K562 (cell line): Measurements from ENCODE around the gene GPER1. TPM values are rescaled to one million over a fixed set of nuclear protein-coding genes. Genes with fewer than 3 reads are reported as not detected.

Experiments used
- ATAC-seq: fragments of 200-7000 bp; cut with Tn5 transposase; 3 replicates; pipeline ENCODE4 v1.9.1; 2020; ENCODE audit warnings: moderate library complexity
- BruUV-seq: library from RNA; stranded (reverse); fragments of 400-500 nt; replicated peaks from 2 replicates; lab custom pipeline; 2021; lab: Mats Ljungman, UMichigan
- CTCF ChIA-PET: fragments of 300-600 bp; formaldehyde crosslinking; extraction: SDS; loops from one replicate; lab custom pipeline; 2021; ENCODE audit warnings: low intra/inter-chr PET ratio; lab: Yijun Ruan, JAX
- POLR2A ChIA-PET: fragments of 300-600, 350-650 bp; sonication (Branson Sonifier 250); formaldehyde crosslinking; extraction: SDS; loops from one replicate; lab custom pipeline; 2021; ENCODE audit warnings: antibody characterized with exemption, inconsistent platforms; lab: Yijun Ruan, JAX
- DNase-seq, 4 experiments: peaks; one replicate each; pipeline versions ENCODE4 v3.0.0 to v3.0.0-alpha.2; 2011 to 2018; ENCODE audit warnings: low spot score in 3 of 4, mixed read lengths in 3 of 4; ENCODE audit errors: extremely low read depth in 1 of 4
- FAIRE-seq: peaks from 2 replicates; lab custom pipeline; 2011; peaks lifted over from hg19 to GRCh38; lab: Jason Lieb, UNC
- H2AFZ ChIP-seq: 2 replicates; pipeline ENCODE4 v1.6.0; 2011; ENCODE audit warnings: low read depth, low read length, control low read depth, inconsistent platforms
- H3K27ac ChIP-seq: fragments of 200-600 bp; 3 replicates; pipeline ENCODE4 v1.8.0; 2011; ENCODE audit warnings: low read depth, mild to moderate bottlenecking, control low read depth, inconsistent platforms, low read length, moderate library complexity, mixed read lengths; ENCODE audit errors: extremely low read depth
- H3K27me3 ChIP-seq, 2 experiments: fragments of 300-600 bp in 1 of 2; 2 replicates in 1 of 2; 3 replicates in 1 of 2; pipeline versions ENCODE4 v1.6.0 to v1.8.0; 2011; ENCODE audit warnings: inconsistent platforms in 2 of 2, low read length in 2 of 2, mild to moderate bottlenecking in 1 of 2, mixed read lengths in 1 of 2, moderate library complexity in 1 of 2; ENCODE audit not compliant: control insufficient read depth in 2 of 2, insufficient read depth in 2 of 2
- H3K36me3 ChIP-seq: fragments of 300-600 bp; 3 replicates; pipeline ENCODE4 v1.8.0; 2011; ENCODE audit warnings: mild to moderate bottlenecking, low read length, inconsistent platforms; ENCODE audit not compliant: control insufficient read depth, insufficient read depth
- H3K4me1 ChIP-seq, 2 experiments: fragments of 200-600 bp in 1 of 2; replicated peaks in 1 of 2; 2 replicates in 1 of 2; 3 replicates in 1 of 2; pipeline versions ENCODE4 v1.5.1 to v1.8.0; 2011; ENCODE audit warnings: inconsistent platforms in 2 of 2, low read length in 2 of 2, mild to moderate bottlenecking in 1 of 2, mixed read lengths in 1 of 2, moderate library complexity in 1 of 2; ENCODE audit not compliant: control insufficient read depth in 2 of 2, insufficient read depth in 2 of 2
- H3K4me2 ChIP-seq: 2 replicates; pipeline ENCODE4 v1.6.1; 2011; ENCODE audit warnings: low read length, control low read depth, inconsistent platforms, mixed read lengths; ENCODE audit not compliant: insufficient read depth
- H3K4me3 ChIP-seq: fragments of 200-600 bp; sonication (generic), shearing (Covaris generic); 2 replicates; pipeline ENCODE4 v1.5.1; 2016; ENCODE audit warnings: control low read depth, inconsistent platforms
- H3K79me2 ChIP-seq: fragments of 200-600 bp; 3 replicates; pipeline ENCODE4 v1.8.0; 2011; ENCODE audit warnings: low read length, inconsistent platforms; ENCODE audit not compliant: control insufficient read depth, insufficient read depth
- H3K9ac ChIP-seq, 2 experiments: 2 replicates each; pipeline versions ENCODE4 v1.6.0 to v1.6.1; 2011; ENCODE audit warnings: low read depth in 2 of 2, low read length in 2 of 2, control low read depth in 1 of 2, inconsistent platforms in 1 of 2, mild to moderate bottlenecking in 1 of 2, mixed read lengths in 1 of 2; ENCODE audit not compliant: insufficient read depth in 1 of 2
- H3K9me1 ChIP-seq: one replicate; pipeline ENCODE4 v1.6.0; 2011; ENCODE audit warnings: inconsistent platforms, mild to moderate bottlenecking, low read length, moderate library complexity; ENCODE audit not compliant: control insufficient read depth, insufficient read depth
- H3K9me3 ChIP-seq: replicated peaks from 2 replicates; pipeline ENCODE4 v1.5.1; 2011; ENCODE audit warnings: low read depth, low read length, inconsistent platforms; ENCODE audit not compliant: control insufficient read depth, insufficient read depth
- H4K20me1 ChIP-seq: replicated peaks from 2 replicates; pipeline ENCODE4 v1.6.1; 2011; ENCODE audit warnings: low read length, inconsistent platforms, mixed read lengths; ENCODE audit not compliant: control insufficient read depth, insufficient read depth
- ARID4B ChIP-seq: sonication (generic); formaldehyde crosslinking; IDR thresholded peaks from 2 replicates; pipeline ENCODE4 v1.8.0; 2022; ENCODE audit warnings: mild to moderate bottlenecking, missing genetic modification reagents
- EGR1 ChIP-seq: fragments of 450-650 bp; conservative IDR thresholded peaks from 2 replicates; pipeline ENCODE4 v1.6.1; 2017; ENCODE audit warnings: mild to moderate bottlenecking
- GTF2F1 ChIP-seq: IDR thresholded peaks from 2 replicates; pipeline ENCODE4 v1.6.1; 2011; ENCODE audit warnings: low read depth, low read length, improper control_type of control experiment
- HSF4 ChIP-seq: fragments of 250-450 bp; sonication (Bioruptor Pico); IDR thresholded peaks from 2 replicates; pipeline ENCODE4 v2.1.2; 2022; ENCODE audit warnings: mild to moderate bottlenecking, moderate library complexity, borderline replicate concordance
- KDM5B ChIP-seq: fragments of 200-600 bp; sonication (generic); IDR thresholded peaks from 2 replicates; pipeline ENCODE4 v1.6.1; 2012; ENCODE audit warnings: low read depth, mild to moderate bottlenecking, moderate library complexity, low read length, control low read depth, inconsistent platforms; ENCODE audit not compliant: insufficient replicate concordance
- MECOM ChIP-seq: fragments of 250-450 bp; sonication (Bioruptor Pico); IDR thresholded peaks from 2 replicates; pipeline ENCODE4 v1.8.0; 2022; ENCODE audit warnings: inconsistent platforms
- NFIC ChIP-seq: fragments of 450-650 bp; IDR thresholded peaks from 2 replicates; pipeline ENCODE4 v1.6.1; 2017; ENCODE audit warnings: mild to moderate bottlenecking, inconsistent platforms
- NFXL1 ChIP-seq: fragments of 450-650 bp; formaldehyde crosslinking; IDR thresholded peaks from 2 replicates; pipeline ENCODE4 v1.4.0; 2021; ENCODE audit warnings: mild to moderate bottlenecking
- PHTF2 ChIP-seq: fragments of 250-450 bp; sonication (Bioruptor Pico); IDR thresholded peaks from 2 replicates; pipeline ENCODE4 v1.5.0; 2021; ENCODE audit warnings: mild to moderate bottlenecking
- POLR2H ChIP-seq: IDR thresholded peaks from 2 replicates; pipeline ENCODE4 v1.6.1; 2016; ENCODE audit warnings: missing genetic modification characterization, low read depth, mild to moderate bottlenecking, control low read depth, missing compliant biosample characterization, moderate library complexity
- SAP30 ChIP-seq: fragments of 200-600 bp; sonication (generic); IDR thresholded peaks from 2 replicates; pipeline ENCODE4 v1.6.1; 2012; ENCODE audit warnings: borderline replicate concordance, low read depth, mild to moderate bottlenecking, moderate library complexity, low read length, control low read depth, inconsistent platforms; ENCODE audit not compliant: insufficient read depth, poor library complexity, severe bottlenecking
- SIRT6 ChIP-seq: IDR thresholded peaks from one replicate; pipeline ENCODE4 v1.6.1; 2012; ENCODE audit warnings: low read depth, mild to moderate bottlenecking, control low read depth, inconsistent platforms, low read length, moderate library complexity
- SMAD1 ChIP-seq: fragments of 150-350 bp; IDR thresholded peaks from 2 replicates; pipeline ENCODE4 v1.6.1; 2014; ENCODE audit warnings: low read length, low read depth; ENCODE audit not compliant: partially characterized antibody
- SMARCA4 ChIP-seq: fragments of 450-650 bp; IDR thresholded peaks from 2 replicates; pipeline ENCODE4 v1.6.1; 2016
- SPI1 ChIP-seq: IDR thresholded peaks from 2 replicates; pipeline ENCODE4 v1.6.1; 2011; ENCODE audit warnings: low read depth, low read length, control low read depth, borderline replicate concordance
- SRSF3 ChIP-seq: fragments of 200-400 bp; formaldehyde crosslinking; IDR thresholded peaks from 2 replicates; pipeline ENCODE4 v1.6.1; 2016; ENCODE audit warnings: mild to moderate bottlenecking, low read length, moderate library complexity; ENCODE audit not compliant: insufficient read depth
- TCFL5 ChIP-seq: fragments of 250-450 bp; sonication (Bioruptor Pico); conservative IDR thresholded peaks from 2 replicates; pipeline ENCODE4 v1.6.1; 2021; ENCODE audit warnings: mild to moderate bottlenecking, moderate library complexity, matching md5 sums
- ZC3H8 ChIP-seq: fragments of 450-650 bp; IDR thresholded peaks from 2 replicates; pipeline ENCODE4 v1.6.1; 2017
- ZNF707 ChIP-seq: fragments of 250-450 bp; sonication (Bioruptor Pico); conservative IDR thresholded peaks from 2 replicates; pipeline ENCODE4 v1.8.0; 2022; ENCODE audit warnings: inconsistent platforms, mild to moderate bottlenecking, moderate library complexity
- WGBS: fragments of 100-300 bp; shearing (Covaris generic); methylation state at CpG from one replicate; pipeline ENCODE4 v1.1.6; 2016; ENCODE audit warnings: low coverage, mixed read lengths; ENCODE audit not compliant: insufficient coverage; ENCODE audit errors: missing lambda C conversion rate; 5-methylcytosine and 5-hydroxymethylcytosine counted together
- in situ Hi-C: fragments of 300-500 bp; cut with MboI; formaldehyde crosslinking; loops from 4 replicates; pipeline ENCODE4 v1.15.0; 2018; ENCODE audit warnings: inconsistent platforms, mixed read lengths
- intact Hi-C: fragments of 100-400 bp; cut with micrococcal nuclease; formaldehyde crosslinking; loops from 2 replicates; pipeline ENCODE4 v1.14.2; 2022
- polyA plus RNA-seq, 8 experiments: library from polyadenylated mRNA; depleted of rRNA in 4 of 8; stranded (reverse) in 5 of 8; unstranded in 3 of 8; fragments of >200 nt; fragmentation: Nextera tagmentation in 2 of 8; fragmentation: Illumina TruSeq in 1 of 8; extraction: Ambion mirVana in 2 of 8; extraction: Trizol in 1 of 8; gene quantifications; 2 replicates each; pipeline versions ENCODE4 v1.2.1 to v1.2.3, GENCODE V29; 2011 to 2014; ENCODE audit warnings: inconsistent platforms in 1 of 8, missing spikeins in 1 of 8
- total RNA-seq, 7 experiments: library from RNA; depleted of rRNA in 6 of 7; stranded (reverse); fragments of >200 nt in 6 of 7; fragmentation: Illumina TruSeq in 2 of 7; extraction: Trizol in 2 of 7; gene quantifications; 2 replicates each; pipeline versions ENCODE4 v1.2.1 to v1.2.3, GENCODE V29; 2011 to 2021; ENCODE audit warnings: low replicate concordance in 1 of 7

GPER1 gene
- total and polyA plus RNA-seq, 9 of the 15 experiments (the other 6 are each of a cell fraction or from before 2014, with no cell fraction given) = 0.04 to 0.09 (median 0.08) TPM; not detected in 6

DNA sequence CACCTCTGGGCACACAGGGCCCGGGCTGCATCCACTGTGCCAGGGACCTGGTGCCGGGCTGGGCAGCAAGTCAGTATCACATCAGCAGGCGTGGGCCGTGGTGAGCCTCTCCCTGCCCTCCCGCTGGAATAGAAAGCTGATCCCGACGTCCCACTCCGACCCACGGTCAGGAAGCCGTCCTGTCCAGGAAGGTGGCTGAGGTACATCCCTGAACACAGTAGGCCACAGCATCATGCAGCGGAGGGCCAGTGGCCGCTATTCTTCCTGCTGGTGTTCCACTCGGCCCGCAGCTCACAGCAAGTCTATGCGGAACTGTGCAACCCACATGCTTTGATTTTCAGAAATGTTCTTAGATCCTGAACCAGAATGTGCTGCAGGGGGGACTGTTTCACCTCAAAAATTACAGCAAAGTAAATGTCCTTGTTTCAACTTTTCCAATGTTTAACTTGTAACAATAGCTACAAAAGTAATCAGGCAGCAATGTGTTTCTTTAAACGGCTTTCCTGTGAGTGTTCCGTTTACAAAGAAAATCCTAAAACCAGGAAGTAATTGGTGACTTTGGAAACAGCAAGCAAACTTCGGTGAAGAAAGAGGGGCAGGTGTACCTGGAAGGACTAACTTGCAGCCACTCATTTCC lies 44.2 kb upstream of the GPER1 start:
- 27% methylated on average over 18 of the region's 18 CpGs for WGBS
- intact Hi-C loops = no loop called here
- Histone ChIP-seq H3K36me3 (peaks cover 3% of the 10 kb centered on the region; the same call in 1 of the 3 replicates), H3K9ac (peak overlapping the region; percentile 71 to 91), H2AFZ (peak overlapping the region; percentile 76), H3K79me2 (peaks cover 34% of the 10 kb centered on the region; the same call in 2 of the 3 replicates), H3K4me1 (peaks cover 58 to 62% of the 10 kb centered on the region in 2 experiments), H3K27ac (peak overlapping the region; percentile 92), H3K4me3 (peak overlapping the region; percentile 62), H3K27me3 (no peaks in the 10 kb centered on the region), H3K9me3 (no peaks in the 10 kb centered on the region), H3K9me1 (no peaks in the 10 kb centered on the region), H4K20me1 (peaks cover 5% of the 10 kb centered on the region; the same call in 1 of the 2 replicates), H3K4me2 (peak overlapping the region; percentile 84)
- FAIRE-seq (no peak), DNase-seq (peak in 1 of 4 experiments; percentile 29), ATAC-seq (peak; percentile 6)
- BruUV-seq = TSS peak; percentile 82
- ChIA-PET CTCF (no interaction called here), POLR2A (interaction anchor here (0.6 to 1.7 kb wide), 5 partner anchors 12 to 246 kb away, joined by 3 to 9 read pairs (median 4); no protein-coding TSS in a partner anchor)
- in situ Hi-C loops = no loop called here
- TF ChIP-seq SAP30 = no peak
- no peak for TF ChIP-seq SMAD1
- TF ChIP-seq HSF4 (CRISPR knock-in tag) = no peak
- TF ChIP-seq SMARCA4 = no peak; the same call in 1 of the 2 replicates
- TF ChIP-seq EGR1 = no peak
- no peak for TF ChIP-seq KDM5B
- TF ChIP-seq SIRT6 = no peak
- no peak for TF ChIP-seq NFIC
- no peak for TF ChIP-seq PHTF2 (CRISPR knock-in tag)
- TF ChIP-seq ZNF707 (CRISPR knock-in tag) = no peak
- no peak for TF ChIP-seq ZC3H8
- peak; percentile 52; the same call in 1 of the 2 replicates for TF ChIP-seq MECOM (CRISPR knock-in tag)
- no peak for TF ChIP-seq POLR2H (tag)
- 0 out of 2 replicates have a peak, but pooled peaks have one; percentile 8 for TF ChIP-seq ARID4B (CRISPR knock-in tag)
- no peak for TF ChIP-seq GTF2F1
- no peak for TF ChIP-seq SPI1
- no peak for TF ChIP-seq NFXL1 (CRISPR knock-in tag)
- TF ChIP-seq SRSF3 = no peak
- no peak for TF ChIP-seq TCFL5
